IPS-15b (cell line): ENCODE measurements around the gene TSPAN3.

Experiments used
- H3K27me3 ChIP-seq: one replicate; pipeline ENCODE4 v1.6.1; 2013; ENCODE audit warnings: low read length; ENCODE audit not compliant: control insufficient read depth, insufficient read depth
- H3K36me3 ChIP-seq: one replicate; pipeline ENCODE4 v1.6.1; 2013; ENCODE audit warnings: low read length; ENCODE audit not compliant: control insufficient read depth, insufficient read depth
- H3K4me1 ChIP-seq: one replicate; pipeline ENCODE4 v1.6.1; 2013; ENCODE audit warnings: mild to moderate bottlenecking, low read length; ENCODE audit not compliant: control insufficient read depth, insufficient read depth
- H3K4me3 ChIP-seq: one replicate; pipeline ENCODE4 v1.5.1; 2013; ENCODE audit warnings: low read depth, low read length
- H3K9ac ChIP-seq: one replicate; pipeline ENCODE4 v1.6.1; 2013; ENCODE audit warnings: low read depth, mild to moderate bottlenecking, low read length
- H3K9me3 ChIP-seq: one replicate; pipeline ENCODE4 v1.6.1; 2013; ENCODE audit warnings: mild to moderate bottlenecking, low read length; ENCODE audit not compliant: control insufficient read depth, insufficient read depth

TSPAN3 gene

GRCh38 chr15:77081971-77082370, 11.1 kb upstream of the TSPAN3 start:
- no peak overlapping the region for H3K4me3 ChIP-seq
- no peak overlapping the region for H3K9ac ChIP-seq
- no peaks in the 10 kb centered on the region for H3K4me1 ChIP-seq
- no peaks in the 10 kb centered on the region for H3K9me3 ChIP-seq
- H3K27me3 ChIP-seq, result no peaks in the 10 kb centered on the region
- no peaks in the 10 kb centered on the region for H3K36me3 ChIP-seq

- Histone ChIP-seq H3K9me3 (no peaks in the 10 kb centered on the region), H3K36me3 (no peaks in the 10 kb centered on the region), H3K27me3 (peaks cover 2% of the 10 kb centered on the region), H3K4me3 (no peak overlapping the region), H3K9ac (no peak overlapping the region), H3K4me1 (peaks cover under 1% of the 10 kb centered on the region)
Measured at GRCh38 chr15:77076323-77076915, 5.5 kb upstream of the TSPAN3 start.

GRCh38 chr15:77075528-77075927, 4.6 kb upstream of the TSPAN3 start:
- Histone ChIP-seq H3K4me3 (no peak overlapping the region), H3K9ac (no peak overlapping the region), H3K36me3 (no peaks in the 10 kb centered on the region), H3K9me3 (no peaks in the 10 kb centered on the region), H3K27me3 (peaks cover 2% of the 10 kb centered on the region), H3K4me1 (peaks cover 3% of the 10 kb centered on the region)

- H3K9me3 ChIP-seq, result no peaks in the 10 kb centered on the region
- peaks cover 8% of the 10 kb centered on the region for H3K4me1 ChIP-seq
- peaks cover 6% of the 10 kb centered on the region for H3K27me3 ChIP-seq
- no peaks in the 10 kb centered on the region for H3K36me3 ChIP-seq
- H3K9ac ChIP-seq, result no peak overlapping the region
- H3K4me3 ChIP-seq, result no peak overlapping the region
Measured at GRCh38 chr15:77074350-77074749, 3.4 kb upstream of the TSPAN3 start.

GRCh38 chr15:77071305-77072223, 655 bp upstream of the TSPAN3 start:
- H3K27me3 ChIP-seq, result peaks cover 6% of the 10 kb centered on the region
- H3K36me3 ChIP-seq, result no peaks in the 10 kb centered on the region
- H3K4me3 ChIP-seq, result peak overlapping the region; percentile 70
- H3K4me1 ChIP-seq, result peaks cover 8% of the 10 kb centered on the region
- H3K9me3 ChIP-seq, result no peaks in the 10 kb centered on the region
- no peak overlapping the region for H3K9ac ChIP-seq

GRCh38 chr15:77070180-77070494, 772 bp downstream of the TSPAN3 start:
- peak overlapping the region; percentile 83 for H3K9ac ChIP-seq

GRCh38 chr15:77069521-77070121, 1.3 kb downstream of the TSPAN3 start:
- no peaks in the 10 kb centered on the region for H3K9me3 ChIP-seq
- peaks cover 11% of the 10 kb centered on the region for H3K4me1 ChIP-seq
- peaks cover 6% of the 10 kb centered on the region for H3K27me3 ChIP-seq

More at GRCh38 chr15:77070180-77070494, 772 bp downstream of the TSPAN3 start:
- Histone ChIP-seq H3K4me1 (peaks cover 8% of the 10 kb centered on the region), H3K4me3 (peak overlapping the region; percentile 70), H3K36me3 (no peaks in the 10 kb centered on the region), H3K9me3 (no peaks in the 10 kb centered on the region), H3K27me3 (peaks cover 6% of the 10 kb centered on the region)

GRCh38 chr15:77068633-77069032, 2.3 kb downstream of the TSPAN3 start:
- no peak overlapping the region for H3K4me3 ChIP-seq
- H3K36me3 ChIP-seq, result no peaks in the 10 kb centered on the region
- H3K27me3 ChIP-seq, result peaks cover 6% of the 10 kb centered on the region
- no peaks in the 10 kb centered on the region for H3K9me3 ChIP-seq
- peaks cover 20% of the 10 kb centered on the region for H3K4me1 ChIP-seq
- H3K9ac ChIP-seq, result no peak overlapping the region

More at GRCh38 chr15:77069521-77070121, 1.3 kb downstream of the TSPAN3 start:
- Histone ChIP-seq H3K9ac (no peak overlapping the region), H3K36me3 (no peaks in the 10 kb centered on the region), H3K4me3 (peak overlapping the region; percentile 70)

- no peak overlapping the region for H3K9ac ChIP-seq
- H3K4me1 ChIP-seq, result peaks cover 21% of the 10 kb centered on the region
- H3K4me3 ChIP-seq, result no peak overlapping the region
- no peaks in the 10 kb centered on the region for H3K9me3 ChIP-seq
- no peaks in the 10 kb centered on the region for H3K36me3 ChIP-seq
- H3K27me3 ChIP-seq, result peaks cover 6% of the 10 kb centered on the region
Measured at GRCh38 chr15:77067691-77068367, 3.1 kb downstream of the TSPAN3 start.

- H3K4me1 ChIP-seq, result peaks cover 21% of the 10 kb centered on the region
- H3K4me3 ChIP-seq, result no peak overlapping the region
- H3K9ac ChIP-seq, result no peak overlapping the region
Measured at GRCh38 chr15:77066971-77067690, 3.8 kb downstream of the TSPAN3 start.

More at GRCh38 chr15:77066971-77067690, 3.8 kb downstream of the TSPAN3 start:
- H3K36me3 ChIP-seq, result no peaks in the 10 kb centered on the region
- no peaks in the 10 kb centered on the region for H3K9me3 ChIP-seq
- H3K27me3 ChIP-seq, result peaks cover 4% of the 10 kb centered on the region
